Jurkat, Clone E6-1 (cell line): ENCODE data around the gene PRAMEF17.
"Not testable (repeated sequence)": the region's sequence is repeated elsewhere in the genome, so short reads cannot be mapped to it uniquely, and the experiment has no call there.

Experiments used
- DNase-seq: peaks from one replicate; pipeline ENCODE4 v3.0.0-alpha.2; 2011; ENCODE audit warnings: low read depth, low spot score
- H3K4me3 ChIP-seq: 2 replicates; pipeline ENCODE4 v1.5.1; 2011; ENCODE audit warnings: mild to moderate bottlenecking, low read length, control low read depth, moderate library complexity

Gene PRAMEF17

GRCh38 chr1:13435458-13435857 is 46.0 kb downstream of the PRAMEF17 start:
- DNase-seq: no peak
- no peak overlapping the region for H3K4me3 ChIP-seq

GRCh38 chr1:13439104-13439783 is 49.8 kb downstream of the PRAMEF17 start:
- not testable (repeated sequence) for H3K4me3 ChIP-seq, DNase-seq
